Left ventricle myocardium inferior (tissue), 1 donor: ENCODE data around the gene MKRN2OS. TPM values are rescaled to one million over a fixed set of nuclear protein-coding genes. Genes with fewer than 3 reads are reported as not detected.
A peak's percentile ranks its signal among the peaks of the same experiment; 100 is the strongest.

Experiments
- DNase-seq: peaks from one replicate; pipeline ENCODE4 v3.0.0-alpha.2; 2020
- H3K27ac ChIP-seq: fragments of 200-600 bp; replicated peaks from 2 replicates; pipeline ENCODE4 v1.8.0; 2021
- H3K27me3 ChIP-seq: fragments of 200-600 bp; 2 replicates; pipeline ENCODE4 v1.8.0; 2021; ENCODE audit warnings: low read depth
- H3K36me3 ChIP-seq: fragments of 200-600 bp; 2 replicates; pipeline ENCODE4 v1.8.0; 2021
- H3K4me1 ChIP-seq: fragments of 200-600 bp; 2 replicates; pipeline ENCODE4 v1.8.0; 2021
- H3K4me3 ChIP-seq: fragments of 200-600 bp; 2 replicates; pipeline ENCODE4 v1.8.0; 2021; ENCODE audit warnings: mild to moderate bottlenecking, moderate library complexity
- H3K9me3 ChIP-seq: fragments of 200-600 bp; replicated peaks from 2 replicates; pipeline ENCODE4 v1.8.0; 2021
- CTCF ChIP-seq: fragments of 200-600 bp; IDR thresholded peaks from 2 replicates; pipeline ENCODE4 v1.8.0; 2021; ENCODE audit warnings: antibody characterized with exemption, mild to moderate bottlenecking, borderline replicate concordance
- intact Hi-C: fragments of 100-400 bp; cut with micrococcal nuclease; formaldehyde crosslinking; loops from one replicate; pipeline ENCODE4 v1.11.0; 2022
- total RNA-seq: library from RNA; stranded (reverse); fragmentation: NEBNext Ultra II Directional; extraction: Animal tissue kit (Norgen Biotek cat#: 25700); gene quantifications from one replicate; pipeline ENCODE4 v1.2.1, GENCODE V29; 2021
- donor health status: DM: no; HTN: yes; CAD: no; lungs with severe emphysema.

The MKRN2OS gene
- total RNA-seq, 1 donor from 2014 or later, result 1.8 TPM

DNA sequence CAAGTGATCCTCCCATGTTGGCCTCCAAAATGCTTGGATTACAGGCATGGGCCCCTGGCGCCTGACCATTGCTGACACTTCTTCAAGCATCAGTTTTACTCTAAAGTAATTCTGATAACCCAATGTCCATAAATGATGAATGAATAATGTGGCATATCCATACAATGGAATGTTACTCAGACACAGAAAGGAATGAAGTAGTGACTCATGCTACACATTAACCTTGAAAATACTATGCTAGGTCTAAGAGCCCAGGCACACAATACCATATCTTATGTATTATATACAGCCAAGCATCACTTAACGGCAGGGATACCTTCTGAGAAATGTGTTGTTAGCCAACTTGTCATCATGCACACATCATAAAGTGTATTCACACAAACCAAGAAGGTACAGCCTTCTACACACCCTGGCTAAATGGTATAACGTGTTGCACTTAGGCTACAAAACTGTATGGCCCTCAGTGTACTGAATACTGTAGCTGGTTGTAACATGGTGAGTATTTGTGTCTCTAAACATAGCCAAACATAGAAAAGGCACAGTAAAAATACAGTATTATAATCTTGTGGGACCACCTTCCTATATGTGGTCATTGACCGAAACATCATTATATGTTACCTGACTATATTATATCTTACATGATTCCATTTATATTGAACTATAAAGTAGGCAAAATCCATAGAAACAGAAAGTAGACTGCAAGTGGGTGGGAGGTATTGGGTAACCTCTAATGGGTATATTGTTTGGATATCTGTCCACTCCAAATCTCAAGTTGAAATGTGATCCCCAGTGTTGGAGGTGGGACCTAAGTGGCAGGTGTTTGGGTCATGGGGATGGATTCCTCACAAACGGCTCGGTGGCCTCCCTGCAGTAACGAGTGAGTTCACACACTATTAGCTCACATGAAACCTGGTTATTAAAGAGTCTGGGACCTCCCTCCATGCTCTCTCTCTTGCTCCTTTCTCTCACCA is 43.0 kb upstream of the MKRN2OS start:
- intact Hi-C loops, result no loop called here
- no peak for TF ChIP-seq CTCF
- Histone ChIP-seq H3K27ac (peak overlapping the region; percentile 61), H3K27me3 (no peaks in the 10 kb centered on the region), H3K4me3 (no peak overlapping the region), H3K4me1 (peaks cover 61% of the 10 kb centered on the region), H3K36me3 (peaks cover 86% of the 10 kb centered on the region), H3K9me3 (no peaks in the 10 kb centered on the region)
- DNase-seq, result no peak

GRCh38 chr3:12586403-12586802 is 41.1 kb upstream of the MKRN2OS start:
- Histone ChIP-seq H3K4me1 (peaks cover 53% of the 10 kb centered on the region), H3K36me3 (peaks cover 92% of the 10 kb centered on the region), H3K9me3 (no peaks in the 10 kb centered on the region), H3K27ac (peak overlapping the region; percentile 61), H3K27me3 (no peaks in the 10 kb centered on the region), H3K4me3 (no peak overlapping the region)
- DNase-seq, result no peak
- TF ChIP-seq CTCF, result no peak
- intact Hi-C loops, result no loop called here

DNA sequence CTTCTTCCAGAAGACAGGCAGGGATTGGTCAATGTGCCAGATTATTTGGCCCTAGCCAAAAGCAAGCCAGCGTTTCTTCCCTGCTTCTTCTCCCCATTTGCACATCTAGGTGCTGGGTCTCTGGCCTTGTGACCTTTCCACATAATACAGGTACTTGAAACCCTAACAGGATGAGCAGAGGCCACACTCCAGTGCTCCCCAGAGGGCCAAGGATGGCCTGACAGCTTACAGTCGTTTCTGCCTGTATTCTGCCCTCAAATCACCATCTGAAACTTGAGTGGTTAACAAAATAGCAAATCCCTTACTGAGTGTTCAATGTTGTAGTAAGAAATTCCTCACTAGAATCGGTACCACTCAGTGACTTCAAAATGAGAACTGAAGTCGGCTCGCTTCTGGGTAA is 40.7 kb upstream of the MKRN2OS start:
- Histone ChIP-seq H3K27me3 (no peaks in the 10 kb centered on the region), H3K4me3 (no peak overlapping the region), H3K27ac (peak overlapping the region; percentile 61), H3K9me3 (no peaks in the 10 kb centered on the region), H3K4me1 (peaks cover 50% of the 10 kb centered on the region), H3K36me3 (peaks cover 92% of the 10 kb centered on the region)
- intact Hi-C loops, result no loop called here
- no peak for TF ChIP-seq CTCF
- DNase-seq, result no peak

DNA sequence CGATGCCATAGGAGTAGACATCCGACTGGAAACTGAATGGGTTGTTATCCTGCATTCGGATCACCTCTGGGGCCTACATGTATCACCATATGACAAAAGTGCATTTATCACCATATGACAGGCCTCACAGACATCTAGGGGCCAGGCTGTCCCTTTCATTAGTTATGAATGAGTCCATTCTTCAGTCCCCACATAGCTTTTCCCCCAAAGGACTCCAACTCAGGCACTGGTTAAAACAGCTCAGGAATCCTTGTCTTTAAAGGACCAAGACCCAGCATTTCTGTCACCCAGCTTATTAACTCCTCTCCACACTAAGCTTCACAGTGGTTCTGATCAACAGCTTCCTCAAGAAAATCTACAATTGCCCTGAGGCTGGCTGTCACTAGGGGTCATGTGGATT is 39.9 kb upstream of the MKRN2OS start:
- Histone ChIP-seq H3K4me1 (peaks cover 46% of the 10 kb centered on the region), H3K27ac (no peak overlapping the region)
- DNase-seq, result no peak

DNA sequence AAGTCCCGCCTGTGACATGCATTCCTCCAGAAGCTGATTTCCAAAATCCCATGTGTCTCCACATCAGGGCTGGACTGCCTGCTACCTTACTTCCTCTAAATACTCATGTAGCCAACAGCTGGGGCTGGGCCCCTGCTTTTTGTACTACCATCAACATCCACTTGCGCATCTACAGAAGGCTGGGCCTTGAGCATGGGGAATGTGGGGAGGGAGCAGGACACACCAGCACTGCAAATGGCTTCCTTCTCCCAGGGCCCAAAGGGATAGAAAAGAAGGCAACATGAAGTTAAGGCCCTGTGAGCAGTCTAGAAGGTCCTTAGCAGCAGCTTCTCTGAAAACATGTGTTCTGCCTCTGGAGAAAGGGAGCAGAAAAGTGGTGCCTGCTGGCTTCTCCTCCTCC is 38.8 kb upstream of the MKRN2OS start:
- peaks cover 88% of the 10 kb centered on the region for H3K36me3 ChIP-seq
- no peak for DNase-seq
- no peak overlapping the region for H3K27ac ChIP-seq
- no peaks in the 10 kb centered on the region for H3K9me3 ChIP-seq
- no peak for TF ChIP-seq CTCF
- peaks cover 47% of the 10 kb centered on the region for H3K4me1 ChIP-seq
- no peak overlapping the region for H3K4me3 ChIP-seq
- intact Hi-C loops, result no loop called here
- no peaks in the 10 kb centered on the region for H3K27me3 ChIP-seq

More for the DNA sequence above, 39.9 kb upstream of the MKRN2OS start:
- no peaks in the 10 kb centered on the region for H3K27me3 ChIP-seq
- H3K36me3 ChIP-seq, result peaks cover 92% of the 10 kb centered on the region
- no peak for TF ChIP-seq CTCF
- no peaks in the 10 kb centered on the region for H3K9me3 ChIP-seq
- intact Hi-C loops, result no loop called here
- no peak overlapping the region for H3K4me3 ChIP-seq
